ENCODE results near the gene PLEKHA1.

GRCh38 chr10:122379041-122379440 is 4.5 kb downstream of the PLEKHA1 start:
- TF ChIP-seq CTCF (IDR thresholded peaks at IDR 0.05; ENCODE audit: insufficient read depth, low read length, poor library complexity, severe bottlenecking) (no peak), EZH2phosphoT487 (conservative IDR thresholded peaks at IDR 0.05; ENCODE audit: low read length) (no peak)

All from SU-DHL-6 (cell line).